G401.6 (cell line): ENCODE data around the gene PRKACB.

Source experiments
- FAIRE-seq: peaks from 2 replicates; lab custom pipeline; 2012; peaks lifted over from hg19 to GRCh38; lab: Jason Lieb, UNC

PRKACB gene

DNA sequence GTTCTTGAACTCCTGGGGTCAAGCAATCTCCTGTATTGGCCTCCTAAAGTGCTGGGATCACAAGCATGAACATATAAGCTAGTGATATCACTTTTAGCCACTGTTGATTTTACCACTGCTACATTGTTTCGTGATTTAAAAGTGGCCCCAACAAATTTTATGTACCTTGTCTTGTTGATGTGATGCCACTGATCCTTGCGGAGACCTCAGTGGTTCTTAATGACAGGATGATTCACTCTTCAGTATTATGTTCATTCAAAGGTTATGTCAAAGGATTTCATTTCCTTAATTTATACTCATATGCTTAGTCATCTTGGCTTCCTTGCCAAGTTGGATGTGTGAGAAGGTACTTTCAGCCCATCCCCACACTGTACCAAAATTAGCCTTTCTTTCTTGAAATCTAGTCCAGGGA is 12.1 kb downstream of the PRKACB start:
- no peak for FAIRE-seq

DNA sequence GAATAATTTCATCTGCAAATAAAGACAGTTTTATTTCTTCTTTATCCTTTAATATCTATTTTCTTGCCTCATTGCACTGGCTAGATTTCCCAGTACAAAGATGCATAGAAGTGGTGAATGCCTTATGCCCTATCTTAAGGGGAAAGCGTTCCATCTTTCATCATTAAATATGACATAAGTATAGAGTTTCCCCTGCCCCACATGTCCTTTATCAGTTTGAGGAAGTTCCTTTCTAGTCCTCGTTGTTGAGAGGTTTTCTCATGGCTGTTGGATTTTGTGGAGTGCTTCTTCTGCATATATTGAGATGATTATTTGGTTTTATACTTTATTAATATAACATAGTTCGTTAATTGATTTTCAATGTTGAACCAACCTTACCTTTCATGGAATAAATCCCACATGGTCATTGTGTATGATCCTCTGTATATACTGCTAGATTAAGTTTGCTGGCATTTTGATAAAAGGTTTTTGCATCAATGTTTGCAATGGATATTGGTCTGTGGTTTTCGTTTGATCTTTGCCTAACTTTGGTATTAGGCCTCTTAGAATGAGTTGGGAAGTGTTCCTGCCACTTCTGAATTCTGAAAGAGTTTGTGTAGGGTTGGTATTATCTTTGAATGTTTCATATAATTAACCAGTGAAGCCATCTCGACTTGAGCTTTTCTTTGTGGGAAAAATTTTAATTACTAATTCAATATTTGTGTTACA is 15.6 kb downstream of the PRKACB start:
- no peak for FAIRE-seq

DNA sequence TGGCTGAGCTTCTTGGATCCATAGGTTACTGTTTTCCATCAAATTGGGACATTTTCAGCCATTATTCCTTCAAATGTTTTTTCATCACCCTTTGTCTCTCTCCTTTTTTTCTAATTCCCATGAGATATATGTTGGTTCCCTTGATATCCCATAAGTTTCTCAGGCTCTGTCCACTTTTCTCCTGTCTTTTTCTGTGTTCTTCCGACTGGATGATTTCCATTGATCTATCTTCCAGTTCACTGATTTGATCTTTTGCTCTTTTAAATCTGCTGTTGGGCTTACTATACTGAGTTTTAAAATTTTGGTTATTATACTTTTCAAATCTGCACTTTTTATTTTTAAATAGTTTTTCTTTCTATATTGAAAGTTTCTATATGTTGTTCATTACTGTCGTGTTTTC is 18.2 kb downstream of the PRKACB start:
- no peak for FAIRE-seq

DNA sequence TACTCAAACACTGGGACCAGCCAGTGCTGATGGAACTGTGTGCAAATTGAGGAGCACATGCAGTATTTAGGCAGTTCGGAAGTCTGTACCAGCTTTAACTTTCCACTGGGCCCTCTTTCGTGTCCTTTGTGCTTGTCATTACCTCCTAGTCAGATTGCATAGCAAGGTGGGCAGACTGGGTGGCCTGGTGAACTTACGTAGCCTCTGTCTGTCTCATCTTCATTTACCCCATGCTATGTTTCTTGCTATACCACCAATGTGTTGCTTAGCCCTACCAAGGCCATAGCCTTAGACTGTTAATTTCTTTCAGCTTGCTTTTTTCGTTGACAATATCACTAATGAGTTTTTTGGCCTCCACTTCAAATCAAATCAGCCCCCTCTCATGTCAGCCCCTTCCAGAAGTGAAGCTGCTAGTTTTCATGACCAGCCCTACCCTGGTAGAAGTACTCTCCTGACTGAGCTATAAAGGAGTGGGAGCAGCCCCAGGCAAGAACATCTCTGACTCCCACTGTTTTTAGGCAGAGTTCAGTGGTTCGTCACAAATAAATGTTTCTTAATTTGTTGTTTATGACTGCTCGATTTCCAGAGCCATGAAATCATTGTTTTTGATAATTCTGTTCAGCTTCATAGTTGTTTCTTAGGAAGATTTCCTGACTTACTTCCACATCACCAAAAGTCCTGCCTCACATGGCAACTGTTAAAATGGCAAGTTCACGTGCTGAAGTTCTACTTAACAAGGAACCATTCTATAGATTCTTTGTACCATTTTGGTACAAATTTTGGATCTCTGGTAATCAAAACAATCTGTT is 19.3 kb downstream of the PRKACB start:
- FAIRE-seq, result no peak

DNA sequence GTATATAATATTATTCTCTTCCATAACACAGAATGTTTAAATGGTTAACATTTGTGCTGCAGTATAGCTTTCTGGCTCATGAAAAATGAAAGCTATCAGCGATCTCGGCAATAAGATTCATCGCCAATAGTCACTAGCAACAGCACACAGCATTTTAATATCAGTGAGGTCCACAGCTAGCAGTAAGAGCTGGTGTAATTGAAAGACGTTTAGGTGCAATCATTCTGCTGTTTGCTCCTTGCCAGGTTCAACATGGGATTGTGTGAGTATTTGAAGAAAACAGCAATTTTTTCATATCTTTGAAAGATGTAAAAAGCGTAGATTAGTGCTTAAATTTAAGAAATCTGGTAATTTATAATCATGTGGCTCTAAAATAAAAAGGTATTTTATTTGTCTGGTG is 20.1 kb downstream of the PRKACB start:
- FAIRE-seq, result no peak

DNA sequence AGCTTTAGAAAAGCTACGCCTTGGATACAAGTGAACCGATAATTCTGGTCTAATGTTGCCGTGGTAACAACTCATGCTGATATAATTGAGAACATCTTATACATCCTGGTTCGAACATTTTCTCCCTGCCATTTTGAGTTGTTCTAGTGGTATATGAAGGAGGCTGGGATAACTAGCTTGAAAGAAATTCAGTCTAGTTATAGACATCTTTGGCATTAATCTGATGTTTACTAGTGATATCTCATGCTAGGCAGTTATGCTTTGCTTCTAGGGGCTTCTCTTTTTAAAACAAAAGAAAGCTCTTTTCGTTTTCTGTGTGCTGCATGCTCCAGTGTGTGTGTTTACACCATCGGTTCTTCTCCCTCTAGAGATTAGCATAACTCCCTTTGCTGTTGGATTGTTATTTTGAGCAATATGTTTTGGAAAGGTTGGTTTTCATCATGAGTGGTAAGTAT is 20.5 kb downstream of the PRKACB start:
- no peak for FAIRE-seq

DNA sequence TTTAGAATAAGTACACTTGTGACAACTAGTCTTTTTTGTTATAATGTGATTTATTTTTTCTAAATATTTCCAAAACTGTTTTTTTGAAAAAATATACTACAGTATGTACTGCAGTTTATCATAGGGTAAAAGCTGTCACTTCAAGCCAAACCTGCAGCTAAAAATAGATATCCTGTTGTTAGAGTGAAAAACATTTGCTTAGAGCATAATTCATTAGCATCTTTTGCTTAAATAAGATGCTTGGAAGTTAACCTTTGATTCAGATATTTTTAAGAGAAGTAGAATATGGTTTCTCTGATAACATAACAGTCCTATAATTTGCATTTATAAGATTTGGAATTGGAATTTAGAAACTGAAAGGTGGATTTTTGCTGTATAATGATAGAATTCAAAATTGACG is 21.5 kb downstream of the PRKACB start:
- FAIRE-seq, result no peak

DNA sequence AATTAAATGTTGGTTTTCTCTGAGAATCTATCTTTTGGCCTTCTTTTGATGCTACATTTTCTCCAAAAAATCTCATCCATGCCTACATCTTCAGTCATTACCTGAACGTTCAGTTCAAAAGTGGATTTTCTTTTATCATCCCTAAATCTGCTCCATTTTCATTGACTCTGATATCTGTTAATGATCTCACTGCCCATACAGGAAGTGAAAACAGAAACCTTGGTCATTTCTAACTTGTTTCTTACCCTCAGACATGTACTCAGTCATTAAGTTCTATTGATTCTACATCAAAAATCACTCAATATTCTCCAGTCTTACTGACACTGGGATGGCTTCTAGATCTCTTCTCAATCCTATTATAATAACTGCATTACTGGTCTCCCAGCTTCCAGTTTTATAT is 22.7 kb downstream of the PRKACB start:
- FAIRE-seq, result no peak

DNA sequence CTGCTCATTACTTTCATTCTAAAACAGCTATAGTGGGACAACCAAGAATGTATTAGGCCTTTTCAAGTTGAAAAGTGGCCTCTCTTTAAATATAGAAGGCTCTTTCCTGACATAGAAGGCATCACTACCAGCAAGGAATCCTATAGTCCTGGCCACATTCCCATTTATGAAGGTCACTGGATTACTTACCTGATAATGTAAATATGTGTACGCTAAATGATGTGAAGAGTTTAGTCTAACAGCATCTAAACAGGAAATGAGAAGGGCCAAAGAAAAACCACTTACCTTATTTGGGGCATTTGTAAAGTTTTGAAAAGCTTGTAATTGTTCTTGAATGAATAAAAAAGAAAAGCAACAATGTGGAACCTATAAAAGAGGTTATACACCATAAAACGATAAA is 24.7 kb downstream of the PRKACB start:
- FAIRE-seq, result no peak

DNA sequence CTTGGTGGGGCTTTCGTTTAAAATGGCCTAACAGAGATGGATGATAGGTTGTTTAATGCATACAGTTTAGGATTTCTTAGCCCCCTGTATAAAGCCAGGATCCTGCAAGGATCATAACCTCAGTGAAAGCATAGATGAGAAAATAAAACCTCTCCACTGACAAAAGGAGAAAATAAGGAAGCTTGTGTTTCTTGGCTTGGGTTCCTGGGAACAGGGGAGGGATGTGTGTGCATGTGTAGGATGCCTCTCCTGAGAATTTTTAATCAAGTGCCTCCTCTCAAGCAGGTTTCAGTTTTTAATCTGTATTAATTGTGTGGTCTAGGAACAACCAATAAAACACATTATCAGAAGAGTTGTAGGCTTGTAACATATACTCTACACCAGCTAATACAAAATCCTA is 26.1 kb downstream of the PRKACB start:
- no peak for FAIRE-seq

DNA sequence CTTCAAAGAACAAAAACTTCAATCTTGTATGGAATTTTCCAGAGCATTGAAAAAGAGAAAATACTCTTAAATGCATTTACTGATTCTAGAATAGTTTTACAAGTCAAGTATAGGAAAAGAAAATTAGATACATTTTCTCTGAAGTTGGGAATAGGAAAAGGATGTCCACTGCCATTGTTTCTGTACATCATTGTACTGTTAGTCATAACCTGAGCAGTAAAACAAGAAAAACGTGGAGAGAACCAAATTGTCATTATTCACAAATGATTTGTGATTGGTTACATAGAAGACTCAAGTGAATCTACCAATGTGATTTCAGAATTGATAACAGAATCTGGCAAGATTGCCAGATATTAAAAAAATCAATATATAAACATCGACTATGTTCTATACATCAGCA is 27.4 kb downstream of the PRKACB start:
- no peak for FAIRE-seq

DNA sequence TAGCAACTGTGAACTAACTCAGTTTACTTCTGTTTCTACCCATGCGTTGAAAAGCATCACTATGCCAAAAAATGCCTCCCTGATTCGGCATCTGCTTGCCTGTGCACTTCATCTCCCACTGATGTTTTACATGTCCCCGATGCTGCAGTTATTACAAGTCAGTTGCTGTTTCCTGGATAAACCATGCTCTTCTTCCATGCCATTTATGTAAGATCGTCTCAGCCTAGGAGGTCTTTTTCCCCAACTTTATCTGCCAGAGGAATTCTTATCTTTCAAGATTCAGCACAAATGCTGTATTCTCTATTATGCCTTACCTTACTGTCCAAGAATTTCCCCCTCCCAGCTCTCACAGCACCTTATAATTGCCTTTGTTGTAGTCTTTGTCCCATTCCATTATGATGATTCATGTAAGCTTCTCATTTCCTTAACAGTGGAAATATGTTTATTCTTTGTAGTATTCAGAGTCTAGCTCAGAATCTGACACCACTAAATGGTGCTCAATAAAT is 30.0 kb downstream of the PRKACB start:
- FAIRE-seq, result no peak

DNA sequence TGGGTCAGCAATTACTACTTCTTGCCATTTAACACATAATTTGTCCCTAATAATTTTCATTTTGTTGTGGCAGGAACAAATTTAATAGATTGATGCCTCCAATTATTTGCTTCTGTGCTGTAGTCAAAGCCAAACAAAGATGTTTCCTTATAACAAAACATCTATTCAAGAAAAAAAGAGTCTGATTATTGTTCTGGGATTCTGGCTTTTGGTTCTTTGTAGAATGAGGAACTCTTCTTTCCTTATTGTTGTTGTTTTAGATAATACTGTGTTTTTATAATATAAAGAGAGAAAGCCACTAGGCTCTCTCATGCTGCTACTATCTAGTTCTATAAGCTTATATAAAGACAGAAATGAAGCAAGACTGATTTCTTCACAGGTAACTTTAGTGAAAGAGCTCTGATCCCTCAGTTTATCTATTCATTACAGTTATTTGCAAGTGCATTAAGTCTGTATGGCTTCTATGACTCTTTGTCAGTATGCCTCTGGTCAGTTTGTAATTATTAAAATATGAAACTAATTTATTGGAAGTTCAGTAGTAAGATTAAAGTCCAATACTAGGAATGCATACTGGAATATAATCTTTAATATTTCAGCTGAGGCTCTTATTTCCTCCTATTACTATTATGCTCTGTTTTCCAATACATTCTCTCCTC is 37.4 kb downstream of the PRKACB start:
- no peak for FAIRE-seq

DNA sequence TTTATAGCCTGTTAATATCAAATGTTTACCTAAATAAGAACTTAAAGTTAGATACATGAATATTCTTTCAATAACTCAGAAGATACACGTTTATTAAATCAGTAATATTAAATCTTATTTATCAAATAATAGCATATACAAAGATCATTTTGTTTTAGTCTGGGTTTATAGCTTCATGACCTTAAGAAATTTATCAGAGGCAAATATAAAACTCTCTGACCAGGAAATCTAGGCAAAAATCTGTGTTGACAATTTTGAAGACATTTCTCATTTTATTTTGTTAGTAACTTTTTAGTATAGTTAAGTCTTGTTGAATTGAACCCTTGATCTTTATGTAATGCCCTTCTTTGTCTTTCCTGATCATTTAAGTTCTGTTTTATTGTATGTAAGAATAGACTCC is 46.4 kb downstream of the PRKACB start:
- no peak for FAIRE-seq

DNA sequence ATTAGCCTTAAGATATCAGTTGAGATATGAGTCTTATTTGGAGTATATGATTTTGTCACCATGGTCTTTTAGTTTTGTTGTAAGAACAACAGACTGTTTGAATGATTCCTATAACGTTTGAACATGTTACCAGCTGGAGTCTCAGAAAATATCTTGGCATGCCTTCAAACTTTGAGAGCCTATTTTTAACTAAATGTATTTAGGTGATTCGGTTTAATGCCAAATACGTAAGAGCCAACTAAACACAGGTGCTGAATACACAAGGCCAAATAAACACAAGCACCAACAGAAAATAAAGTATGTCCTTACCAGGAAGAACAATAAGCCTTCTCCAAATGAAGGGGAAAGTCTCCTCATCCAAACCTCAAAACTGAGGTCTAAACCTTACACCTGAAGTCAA is 48.6 kb downstream of the PRKACB start:
- no peak for FAIRE-seq

DNA sequence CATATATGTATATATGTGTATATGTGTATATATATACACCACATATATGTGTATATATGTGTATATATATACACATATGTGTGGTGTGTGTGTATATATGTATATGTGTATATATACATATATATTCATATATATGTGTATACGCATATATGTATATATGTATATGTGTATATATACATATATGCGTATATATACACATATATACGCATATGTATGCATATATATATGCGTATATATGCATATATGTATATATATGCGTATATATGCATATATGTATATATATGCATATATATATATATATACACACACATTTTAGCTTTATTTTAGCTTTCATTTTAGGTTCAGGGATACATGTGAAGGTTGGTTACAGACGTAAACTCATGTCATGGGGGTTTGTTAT is 54.8 kb downstream of the PRKACB start:
- FAIRE-seq, result no peak

DNA sequence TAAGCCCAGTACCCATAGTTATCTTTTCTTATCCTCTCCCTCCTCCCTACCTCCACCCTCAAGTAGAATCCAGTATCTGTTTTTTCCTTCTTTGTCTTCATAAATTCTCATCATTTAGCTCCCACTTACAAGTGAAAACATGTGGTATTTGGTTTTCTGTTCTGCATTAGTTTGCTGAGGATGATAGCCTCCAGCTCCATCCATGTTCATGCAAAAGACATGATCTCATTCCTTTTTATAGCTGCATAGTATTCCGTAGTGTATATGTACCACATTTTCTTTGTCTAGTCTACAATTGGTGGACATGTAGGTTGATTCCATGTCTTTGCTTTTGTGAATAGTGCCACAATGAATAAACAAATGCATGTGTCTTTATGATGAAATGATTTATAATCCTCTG is 55.2 kb downstream of the PRKACB start:
- FAIRE-seq, result no peak

DNA sequence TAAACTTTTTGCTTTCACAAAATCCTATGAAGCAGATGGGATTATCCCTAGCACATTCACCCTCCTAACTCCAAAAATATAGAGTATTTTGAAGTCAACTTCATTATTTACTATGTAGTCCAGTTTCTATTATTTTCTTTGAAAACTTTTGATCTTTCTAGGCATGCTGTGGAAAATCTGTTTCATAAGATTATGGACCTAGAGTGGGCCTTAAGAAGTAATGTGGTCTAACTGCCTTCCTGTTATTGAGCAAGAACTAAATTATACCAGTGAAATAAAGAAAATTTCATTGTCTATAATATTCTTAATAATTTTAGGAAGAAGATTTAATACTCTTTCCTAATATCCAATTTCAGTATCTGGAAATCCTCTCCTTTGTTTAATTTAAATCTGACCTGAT is 58.1 kb downstream of the PRKACB start:
- no peak for FAIRE-seq

DNA sequence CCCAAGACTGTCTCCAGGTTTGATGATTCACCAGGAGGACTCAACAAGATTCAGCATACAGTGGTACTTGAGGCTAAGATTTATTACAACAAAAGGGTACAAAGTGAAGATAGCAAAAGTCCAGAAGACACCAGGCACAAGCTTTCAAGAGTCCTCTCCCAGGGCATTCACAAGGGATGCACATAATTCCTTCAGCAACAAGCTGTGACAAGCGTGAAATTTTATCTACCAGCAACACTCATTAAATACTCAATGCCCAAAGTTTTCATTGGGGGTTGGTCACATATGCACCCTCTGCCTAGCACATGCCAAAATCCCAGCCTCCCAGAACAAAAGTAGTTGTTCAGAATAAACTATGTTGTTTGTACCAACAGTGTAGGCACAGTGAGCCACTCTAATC is 62.3 kb downstream of the PRKACB start:
- no peak for FAIRE-seq

DNA sequence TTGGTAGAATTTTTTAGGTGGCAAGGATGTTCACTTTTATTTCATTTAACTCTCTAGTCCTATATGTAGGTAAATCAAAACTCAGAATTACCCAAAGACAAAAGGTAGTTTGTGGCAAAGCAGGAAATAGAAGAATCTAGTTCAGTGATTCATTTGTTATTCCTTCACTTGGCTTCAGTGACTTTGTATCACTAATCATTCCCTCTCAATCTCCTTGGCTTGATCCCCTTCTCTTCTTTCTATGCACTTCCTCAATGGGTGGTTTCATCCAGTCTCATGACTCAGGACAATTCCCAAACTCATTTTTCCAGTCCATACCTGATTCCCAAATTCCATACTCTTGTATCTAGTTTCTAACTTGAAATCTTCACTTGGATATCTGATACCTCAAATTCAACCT is 64.9 kb downstream of the PRKACB start:
- FAIRE-seq, result no peak

DNA sequence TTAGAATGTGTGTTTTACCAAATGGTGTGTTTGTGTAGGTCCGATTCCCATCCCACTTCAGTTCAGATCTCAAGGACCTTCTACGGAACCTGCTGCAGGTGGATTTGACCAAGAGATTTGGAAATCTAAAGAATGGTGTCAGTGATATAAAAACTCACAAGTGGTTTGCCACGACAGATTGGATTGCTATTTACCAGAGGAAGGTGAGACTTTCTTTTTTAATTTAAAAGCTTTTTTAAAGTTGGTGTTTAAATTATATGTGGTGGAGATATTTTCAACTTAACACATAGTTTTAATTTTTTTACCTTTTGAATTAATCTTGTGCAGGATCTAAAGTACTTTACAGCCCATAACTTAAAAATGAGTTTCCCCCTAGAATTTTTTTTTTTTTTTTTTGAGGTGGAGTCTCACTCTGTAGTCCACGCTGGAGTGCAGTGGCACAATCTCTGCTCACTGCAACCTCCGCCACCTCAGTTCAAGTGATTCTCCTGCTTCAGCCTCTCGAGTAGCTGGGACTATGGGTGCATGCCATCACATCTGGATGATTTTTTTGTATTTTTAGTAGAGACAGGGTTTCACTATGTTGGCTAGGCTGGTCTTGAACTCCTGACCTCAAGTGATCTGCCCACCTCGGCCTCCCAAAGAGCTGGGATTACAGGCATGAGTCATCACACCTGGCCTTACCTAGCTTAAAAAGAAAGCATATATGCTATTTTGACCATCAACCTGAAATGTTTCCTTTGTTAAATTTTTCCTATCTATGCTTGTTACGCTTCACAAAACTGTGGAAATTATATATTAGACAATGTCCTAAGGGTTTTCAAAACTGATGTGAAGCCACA is 70.3 kb downstream of the PRKACB start:
- FAIRE-seq, result no peak

DNA sequence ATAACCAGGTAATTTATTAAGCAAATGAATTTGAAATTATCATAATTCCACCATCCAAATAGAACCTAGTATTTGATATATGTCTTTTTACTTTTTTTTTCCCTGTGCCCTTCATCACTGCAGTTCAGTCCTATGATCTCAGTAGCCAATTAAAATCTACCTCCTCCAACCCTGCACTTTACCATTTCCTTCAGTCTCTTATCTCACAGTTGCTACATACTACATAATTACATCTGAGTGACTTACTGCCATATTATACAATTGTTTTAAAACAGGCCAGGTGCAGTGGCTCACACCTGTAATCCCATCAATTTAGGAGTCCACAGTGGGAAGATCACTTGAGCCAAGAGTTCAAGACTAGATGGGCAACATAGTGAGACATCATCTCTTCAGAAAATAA is 73.2 kb downstream of the PRKACB start:
- no peak for FAIRE-seq
